Embryonic facial prominence (tissue), 1 donor: ENCODE data around the gene TNNT1.
A peak's percentile ranks its signal among the peaks of the same experiment; 100 is the strongest.

ENCODE experiments used
- DNase-seq: peaks from one replicate; pipeline ENCODE4 v3.0.0-alpha.2; 2016; ENCODE audit errors: extremely low spot score

TNNT1 gene

DNA sequence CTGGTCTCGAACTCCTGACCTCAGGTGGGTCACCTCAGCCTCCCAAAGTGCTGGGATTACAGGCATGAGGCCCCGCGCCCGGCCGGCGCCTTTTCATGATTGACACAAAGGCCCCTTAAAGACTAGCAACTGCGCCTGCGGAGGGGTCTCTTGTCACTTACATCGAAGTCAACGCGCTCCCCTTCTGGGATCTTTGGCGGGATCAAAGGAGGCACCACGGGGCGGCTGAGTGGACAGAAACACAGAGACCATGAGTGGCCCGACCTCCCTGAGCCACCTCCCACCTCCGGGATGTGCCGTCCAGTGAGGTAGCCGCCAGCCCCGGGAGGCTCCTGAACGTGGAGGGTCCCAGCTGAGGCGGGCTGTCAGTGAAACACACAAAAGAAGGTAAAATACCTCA lies 7.3 kb downstream of the TNNT1 start:
- DNase-seq = no peak

DNA sequence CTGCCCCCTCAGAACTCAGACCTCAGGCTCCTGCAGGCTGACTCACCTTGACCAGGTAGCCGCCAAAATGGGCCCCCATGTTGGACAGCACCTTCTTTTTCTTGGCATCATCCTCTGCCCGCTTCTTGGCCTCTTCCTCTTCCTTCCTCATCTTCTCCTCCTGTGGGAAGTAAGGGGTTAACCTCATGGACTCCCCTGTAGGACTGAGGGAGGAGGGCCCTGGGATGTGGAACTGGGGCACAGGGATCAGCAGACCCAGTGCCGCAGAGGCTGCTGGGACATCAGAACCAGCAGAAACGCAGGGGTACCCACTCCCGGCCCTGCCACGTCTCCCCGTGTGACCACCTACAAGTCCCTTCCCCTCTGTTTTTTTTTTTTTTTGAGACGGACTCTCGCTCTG lies 11.1 kb downstream of the TNNT1 start:
- no peak for DNase-seq

DNA sequence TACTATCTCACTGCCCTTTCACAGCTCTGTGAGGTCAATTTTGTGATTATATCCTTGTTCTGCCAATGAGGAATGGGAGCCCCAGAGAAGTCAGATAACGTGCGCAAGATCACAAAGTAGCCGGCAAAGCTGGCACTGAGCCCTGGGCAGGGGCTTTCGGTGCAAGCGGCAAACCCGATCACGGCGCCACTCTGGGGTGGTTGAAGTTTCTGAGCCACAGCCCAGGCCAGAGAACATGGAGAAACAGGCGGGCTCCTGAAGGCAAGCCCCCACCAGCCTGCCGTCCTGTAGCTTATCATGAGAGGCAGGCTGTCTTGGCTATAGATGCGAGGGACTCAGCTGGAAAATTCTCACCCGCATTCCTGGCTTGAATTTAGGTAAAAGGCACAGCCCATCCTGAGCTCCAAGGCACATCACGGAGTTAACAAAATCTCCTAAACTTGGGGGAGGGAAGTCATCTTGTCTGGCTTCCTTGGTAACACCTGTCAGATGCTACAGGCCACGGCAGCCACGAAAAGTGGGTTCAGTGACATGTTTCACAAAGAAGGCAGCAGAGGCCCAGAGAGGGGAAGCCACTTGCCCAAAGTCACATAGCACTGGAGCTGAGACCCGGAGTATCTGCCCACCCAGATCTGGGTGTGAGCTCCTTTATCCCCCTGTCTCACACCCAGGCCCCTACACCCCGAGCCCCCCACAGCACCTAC lies 12.5 kb downstream of the TNNT1 start:
- DNase-seq = no peak

- no peak for DNase-seq
Observed at GRCh38 chr19:55134736-55135135, 14.3 kb downstream of the TNNT1 start.

DNA sequence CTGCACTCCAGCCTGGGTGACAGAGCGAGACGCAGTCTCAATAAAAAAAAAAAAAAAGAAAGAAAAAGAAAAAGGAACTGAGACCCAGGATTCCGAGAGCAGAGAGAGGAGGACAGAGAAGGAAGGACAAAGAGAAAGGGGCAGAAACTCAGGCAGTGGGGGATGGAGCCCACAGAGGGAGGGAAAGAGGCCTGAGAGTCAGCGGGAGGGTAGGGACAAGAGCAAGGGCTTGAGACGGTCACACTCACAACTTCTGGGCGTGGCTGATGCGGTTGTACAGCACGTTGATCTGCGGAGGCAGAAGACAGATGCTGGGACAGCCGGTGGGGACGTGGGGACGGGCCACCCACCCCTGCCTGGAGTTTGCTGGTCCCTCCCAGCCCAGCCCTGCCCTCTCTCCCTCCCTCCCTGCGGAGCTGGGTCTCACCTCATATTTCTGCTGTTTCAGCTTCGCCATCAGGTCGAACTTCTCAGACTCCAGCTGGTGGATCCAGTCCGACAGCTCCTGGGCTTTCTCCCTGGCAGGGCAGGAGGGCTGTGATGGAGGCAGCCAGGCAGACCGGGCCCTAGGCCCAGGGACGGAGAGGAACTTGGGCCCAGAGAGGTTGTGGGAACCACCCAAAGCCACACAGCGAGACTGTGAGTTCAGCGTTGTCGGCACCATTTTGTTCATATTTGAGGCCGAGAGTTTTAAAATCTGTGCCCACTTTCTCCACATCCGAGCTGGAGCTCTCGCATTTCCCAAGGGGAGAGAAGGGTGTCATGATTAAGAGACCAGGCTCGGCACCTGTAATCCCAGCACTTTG lies 15.2 kb downstream of the TNNT1 start:
- DNase-seq = no peak

- no peak for DNase-seq
Observed at GRCh38 chr19:55132453-55133129, 16.4 kb downstream of the TNNT1 start.

- no peak for DNase-seq
Observed at GRCh38 chr19:55131421-55131820, 17.6 kb downstream of the TNNT1 start.

DNA sequence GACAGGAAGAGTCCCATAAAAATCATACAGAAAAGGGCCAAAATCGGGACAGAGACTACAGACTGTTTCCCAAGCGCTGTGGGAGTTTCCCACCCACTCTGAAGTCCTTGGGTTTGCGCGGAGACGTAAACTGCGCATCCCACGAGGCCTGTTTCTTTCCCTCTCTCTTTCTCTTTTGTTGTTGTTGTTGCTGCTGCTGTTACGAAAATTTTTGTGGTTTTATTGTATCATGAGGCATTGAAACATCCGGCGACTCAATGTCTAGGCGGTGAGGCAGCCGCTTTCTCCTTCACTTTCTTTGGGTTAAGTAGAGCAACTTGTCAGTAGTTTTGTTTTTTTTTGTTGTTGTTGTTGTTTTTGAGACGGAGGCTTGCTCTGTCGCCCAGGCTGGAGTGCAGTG lies 30.0 kb downstream of the TNNT1 start:
- DNase-seq = no peak

- DNase-seq = no peak
Observed at GRCh38 chr19:55118401-55118991, 30.5 kb downstream of the TNNT1 start.

DNA sequence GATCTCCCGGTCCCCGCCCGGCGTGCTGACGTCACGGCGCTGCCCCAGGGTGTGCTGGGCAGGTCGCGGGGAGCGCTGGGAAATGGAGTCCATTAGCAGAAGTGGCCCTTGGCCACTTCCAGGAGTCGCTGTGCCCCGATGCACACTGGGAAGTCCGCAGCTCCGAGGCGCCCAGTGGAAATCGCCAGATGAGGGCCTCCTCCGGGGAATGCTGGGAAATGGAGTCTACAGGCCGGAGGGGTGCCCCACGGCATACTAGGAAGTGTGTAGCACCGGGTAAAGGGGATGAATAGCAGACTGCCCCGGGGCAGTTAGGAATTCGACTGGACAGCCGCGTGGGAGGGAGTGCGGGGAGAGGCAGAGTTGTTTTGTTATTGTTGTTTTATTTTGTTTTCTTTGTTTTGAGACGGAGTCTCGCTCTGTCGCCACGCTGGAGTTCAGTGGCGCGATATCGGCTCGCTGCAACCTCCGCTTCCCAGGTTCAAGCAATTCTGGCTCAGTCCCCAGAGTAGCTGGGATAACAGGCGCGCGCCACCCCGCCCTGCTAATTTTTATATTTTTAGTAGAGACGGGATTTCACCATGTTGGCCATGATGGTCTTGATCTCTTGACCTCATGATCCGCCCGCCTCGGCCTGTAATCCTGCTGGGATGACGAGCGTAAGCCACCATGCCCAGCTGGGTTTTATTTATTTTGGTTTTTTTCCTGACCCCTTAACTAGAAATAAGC lies 31.2 kb downstream of the TNNT1 start:
- DNase-seq = peak; percentile 96

- no peak for DNase-seq
Observed at GRCh38 chr19:55116859-55117662, 31.9 kb downstream of the TNNT1 start, which contains the start of gene PPP1R12C. TSS of gene PPP1R12C (minus strand) at chr19:55117637. CDS start at chr19:55117543, 94 bp downstream.

- no peak for DNase-seq
Observed at GRCh38 chr19:55116232-55116858, 32.7 kb downstream of the TNNT1 start.

DNA sequence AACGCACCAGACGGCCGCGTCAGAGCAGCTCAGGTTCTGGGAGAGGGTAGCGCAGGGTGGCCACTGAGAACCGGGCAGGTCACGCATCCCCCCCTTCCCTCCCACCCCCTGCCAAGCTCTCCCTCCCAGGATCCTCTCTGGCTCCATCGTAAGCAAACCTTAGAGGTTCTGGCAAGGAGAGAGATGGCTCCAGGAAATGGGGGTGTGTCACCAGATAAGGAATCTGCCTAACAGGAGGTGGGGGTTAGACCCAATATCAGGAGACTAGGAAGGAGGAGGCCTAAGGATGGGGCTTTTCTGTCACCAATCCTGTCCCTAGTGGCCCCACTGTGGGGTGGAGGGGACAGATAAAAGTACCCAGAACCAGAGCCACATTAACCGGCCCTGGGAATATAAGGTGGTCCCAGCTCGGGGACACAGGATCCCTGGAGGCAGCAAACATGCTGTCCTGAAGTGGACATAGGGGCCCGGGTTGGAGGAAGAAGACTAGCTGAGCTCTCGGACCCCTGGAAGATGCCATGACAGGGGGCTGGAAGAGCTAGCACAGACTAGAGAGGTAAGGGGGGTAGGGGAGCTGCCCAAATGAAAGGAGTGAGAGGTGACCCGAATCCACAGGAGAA lies 33.5 kb downstream of the TNNT1 start:
- no peak for DNase-seq

DNA sequence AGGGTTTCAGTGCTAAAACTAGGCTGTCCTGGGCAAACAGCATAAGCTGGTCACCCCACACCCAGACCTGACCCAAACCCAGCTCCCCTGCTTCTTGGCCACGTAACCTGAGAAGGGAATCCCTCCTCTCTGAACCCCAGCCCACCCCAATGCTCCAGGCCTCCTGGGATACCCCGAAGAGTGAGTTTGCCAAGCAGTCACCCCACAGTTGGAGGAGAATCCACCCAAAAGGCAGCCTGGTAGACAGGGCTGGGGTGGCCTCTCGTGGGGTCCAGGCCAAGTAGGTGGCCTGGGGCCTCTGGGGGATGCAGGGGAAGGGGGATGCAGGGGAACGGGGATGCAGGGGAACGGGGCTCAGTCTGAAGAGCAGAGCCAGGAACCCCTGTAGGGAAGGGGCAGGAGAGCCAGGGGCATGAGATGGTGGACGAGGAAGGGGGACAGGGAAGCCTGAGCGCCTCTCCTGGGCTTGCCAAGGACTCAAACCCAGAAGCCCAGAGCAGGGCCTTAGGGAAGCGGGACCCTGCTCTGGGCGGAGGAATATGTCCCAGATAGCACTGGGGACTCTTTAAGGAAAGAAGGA lies 34.4 kb downstream of the TNNT1 start:
- DNase-seq = no peak

DNA sequence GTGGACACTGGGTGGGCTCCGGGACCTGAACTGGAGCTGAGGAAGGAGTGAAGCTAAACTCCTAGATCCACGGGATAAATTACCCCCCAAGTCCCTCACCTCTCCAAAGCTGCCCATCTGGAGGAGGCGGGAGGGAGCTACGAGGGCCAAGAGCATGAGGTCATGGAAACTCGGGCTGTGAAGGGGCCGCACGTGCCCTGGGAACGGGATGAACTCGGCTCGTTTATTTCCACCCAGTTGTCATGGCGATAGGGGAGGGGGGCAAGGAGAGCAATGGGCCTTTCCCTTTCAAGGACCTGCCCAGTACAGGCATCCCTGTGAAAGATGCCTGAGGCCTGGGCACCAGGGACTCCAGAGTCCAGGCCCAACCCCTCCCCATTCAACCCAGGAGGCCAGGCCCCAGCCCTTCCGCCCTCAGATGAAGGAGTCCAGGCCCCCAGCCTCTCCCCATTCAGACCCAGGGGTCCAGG lies 35.4 kb downstream of the TNNT1 start:
- DNase-seq = peak; percentile 80

DNA sequence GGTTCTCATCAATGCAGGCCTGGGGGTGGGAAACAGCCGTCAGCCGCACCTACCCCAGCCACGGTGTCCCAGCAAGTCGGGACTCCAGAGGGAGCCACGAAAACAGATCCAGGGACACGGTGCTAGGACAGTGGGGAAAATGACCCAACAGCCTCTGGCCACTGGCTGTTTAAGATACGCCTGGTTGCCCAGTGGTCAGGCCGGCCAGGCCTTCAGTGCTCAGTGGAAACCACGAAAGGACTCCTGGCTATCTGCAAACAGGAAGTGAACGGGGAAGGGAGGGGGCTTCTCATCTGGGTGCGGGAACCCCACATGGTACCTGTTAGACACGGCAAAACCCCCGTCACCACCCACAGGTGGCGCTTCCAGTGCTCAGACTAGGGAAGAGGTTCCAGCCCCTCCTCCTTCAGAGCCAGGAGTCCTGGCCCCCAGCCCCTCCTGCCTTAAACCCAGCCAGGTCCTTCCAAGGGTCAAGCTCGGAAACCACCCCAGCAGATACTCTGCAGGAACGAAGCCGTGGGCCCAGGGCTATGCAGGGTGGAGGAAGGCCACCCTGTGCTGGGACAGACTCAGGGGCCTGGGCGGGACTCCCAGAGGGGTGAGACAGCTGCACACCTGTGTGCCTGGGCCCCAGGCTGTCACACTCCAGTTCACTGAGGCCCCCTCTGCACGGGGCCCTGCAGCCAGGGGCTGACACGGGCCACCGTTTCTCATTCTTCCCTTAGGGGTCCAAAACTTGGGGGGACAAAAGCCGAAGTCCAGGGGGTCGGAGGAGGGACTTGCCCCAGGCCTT lies 36.0 kb downstream of the TNNT1 start:
- DNase-seq = no peak

DNA sequence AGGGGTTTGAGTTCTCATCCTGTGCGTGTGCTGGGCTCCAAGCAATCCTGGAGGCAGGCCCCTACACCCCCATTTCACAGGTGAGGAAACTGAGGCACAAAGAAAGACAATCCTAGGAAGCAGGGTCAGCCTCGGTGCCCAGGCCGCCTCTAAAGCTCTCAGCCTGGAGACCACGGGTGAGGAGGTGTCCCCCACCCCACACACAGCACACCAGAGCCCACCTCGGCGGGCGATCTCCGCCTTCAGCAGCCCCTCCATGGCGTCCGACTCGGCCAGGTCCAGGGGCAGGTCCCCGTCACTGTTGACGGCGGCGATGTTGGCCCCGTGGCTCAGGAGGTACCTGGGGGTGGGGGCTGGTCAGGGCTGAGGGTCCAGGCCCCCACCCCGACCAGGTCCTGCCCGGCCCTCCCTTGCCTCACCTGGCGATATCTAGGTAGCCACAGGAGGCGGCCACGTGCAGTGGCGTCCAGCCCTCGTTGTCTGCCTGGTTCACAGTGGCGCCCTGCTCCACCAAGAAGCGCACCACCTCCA lies 36.7 kb downstream of the TNNT1 start:
- no peak for DNase-seq

- DNase-seq = no peak
Observed at GRCh38 chr19:55111238-55111831, 37.7 kb downstream of the TNNT1 start.
